ENCODE results near the gene DHH.

DHH gene

DNA sequence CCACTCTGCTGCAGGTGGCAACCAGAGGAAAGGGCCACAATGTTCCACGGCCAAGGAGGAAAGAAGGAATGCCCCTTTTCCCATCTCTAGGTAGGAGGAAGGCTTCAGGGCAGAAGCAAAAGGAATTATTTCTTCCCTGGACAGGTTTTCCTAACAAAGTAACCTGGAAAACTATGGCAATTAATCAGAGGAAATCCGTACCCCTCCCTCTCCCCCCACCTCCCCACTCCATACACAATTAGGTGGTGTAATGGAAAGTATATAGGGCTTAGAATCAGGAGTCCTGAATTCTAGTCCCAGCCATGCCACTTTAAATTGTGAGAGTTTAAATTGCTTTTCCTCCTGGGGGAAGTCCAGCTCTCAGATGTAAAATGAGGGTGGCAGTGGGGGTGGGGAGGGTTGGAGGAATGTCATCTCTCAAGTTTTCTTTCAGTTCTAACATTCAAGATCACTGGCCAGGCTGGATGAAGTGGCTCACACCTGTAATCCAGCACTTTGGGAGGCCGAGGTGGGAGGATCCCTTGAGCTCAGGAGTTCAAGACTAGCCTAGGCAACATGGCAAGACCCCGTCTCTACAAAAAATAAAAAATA, 1.7 kb downstream of the DHH start:
- DNase-seq: no peak
- H3K4me3 ChIP-seq (ENCODE audit: insufficient read depth, low read depth, low read length, poor library complexity, severe bottlenecking): no peak overlapping the region
- peaks cover 12% of the 10 kb centered on the region for H3K36me3 ChIP-seq (ENCODE audit: control insufficient read depth, insufficient read depth, low read length)
- no peaks in the 10 kb centered on the region for H3K9me3 ChIP-seq (ENCODE audit: control insufficient read depth, low read length)
- H3K27me3 ChIP-seq (replicated peaks; ENCODE audit: control insufficient read depth, insufficient read depth, low read length, poor library complexity, severe bottlenecking): peaks cover 59% of the 10 kb centered on the region
- no peak overlapping the region for H3K27ac ChIP-seq (ENCODE audit: insufficient read depth, low read length, poor library complexity, severe bottlenecking)
- H3K4me1 ChIP-seq (ENCODE audit: control insufficient read depth, insufficient read depth, low read length, poor library complexity, severe bottlenecking): peaks cover 47% of the 10 kb centered on the region

DNA sequence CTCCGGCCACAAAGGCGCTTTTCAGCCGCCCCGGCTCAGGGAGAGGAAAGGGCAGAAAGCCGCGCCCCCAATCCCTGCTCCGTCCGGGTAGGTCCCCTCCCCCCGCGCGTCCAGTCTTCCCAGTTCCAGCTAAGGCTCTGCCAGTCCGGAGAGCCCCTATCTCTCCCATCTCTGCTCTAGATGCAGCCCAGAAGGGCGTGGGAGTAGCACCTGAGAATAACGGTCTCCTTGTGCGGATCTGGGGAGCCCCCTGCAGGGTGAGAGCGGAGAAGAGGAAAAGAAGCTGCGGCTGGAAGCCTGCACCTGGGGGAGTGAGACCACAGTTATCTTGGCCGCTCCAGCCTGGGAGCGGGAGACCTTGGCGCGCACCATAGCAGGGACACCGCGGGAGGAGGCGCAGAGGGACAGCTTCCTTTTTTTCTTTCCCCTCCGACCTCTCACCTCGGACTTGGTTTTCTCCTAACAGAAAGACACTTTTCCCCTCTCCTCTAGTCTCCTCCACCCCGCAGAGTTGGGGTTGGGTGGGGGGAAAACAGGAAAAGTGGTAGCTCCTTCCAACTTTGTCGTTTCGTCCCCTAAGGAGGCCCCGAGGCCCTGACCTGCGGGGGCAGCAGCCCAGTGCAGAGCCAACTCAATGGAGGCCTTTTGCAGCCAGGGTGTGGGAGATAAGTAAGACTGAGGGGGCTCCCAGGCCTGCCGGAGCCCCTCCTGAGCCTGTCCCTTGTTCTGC, 2.4 kb downstream of the DHH start:
- Histone ChIP-seq H3K4me3 (ENCODE audit: insufficient read depth, low read depth, low read length, poor library complexity, severe bottlenecking) (peak overlapping the region; percentile 17), H3K4me1 (ENCODE audit: control insufficient read depth, insufficient read depth, low read length, poor library complexity, severe bottlenecking) (peaks cover 51% of the 10 kb centered on the region), H3K27ac (ENCODE audit: insufficient read depth, low read length, poor library complexity, severe bottlenecking) (no peak overlapping the region), H3K36me3 (ENCODE audit: control insufficient read depth, insufficient read depth, low read length) (peaks cover 5% of the 10 kb centered on the region), H3K9me3 (ENCODE audit: control insufficient read depth, low read length) (no peaks in the 10 kb centered on the region), H3K27me3 (replicated peaks; ENCODE audit: control insufficient read depth, insufficient read depth, low read length, poor library complexity, severe bottlenecking) (peaks cover 59% of the 10 kb centered on the region)
- DNase-seq: peak in 2 of 3 donors; percentile 20 to 32

DNA sequence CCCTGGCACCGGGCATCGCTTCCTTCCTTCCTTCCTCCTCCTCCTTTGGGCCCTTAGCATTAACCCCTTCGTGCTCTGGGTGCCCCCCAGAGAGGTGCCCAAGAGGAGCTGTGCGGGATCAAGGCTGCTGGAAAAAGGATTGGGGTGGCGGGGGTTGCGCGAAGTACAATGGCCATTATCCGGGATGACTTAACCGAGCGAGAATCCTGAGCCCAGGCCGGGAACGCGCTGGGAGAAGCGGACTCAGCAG, 2.8 kb downstream of the DHH start:
- Histone ChIP-seq H3K27me3 (replicated peaks; ENCODE audit: control insufficient read depth, insufficient read depth, low read length, poor library complexity, severe bottlenecking) (peaks cover 59% of the 10 kb centered on the region), H3K4me1 (ENCODE audit: control insufficient read depth, insufficient read depth, low read length, poor library complexity, severe bottlenecking) (peaks cover 51% of the 10 kb centered on the region), H3K27ac (ENCODE audit: insufficient read depth, low read length, poor library complexity, severe bottlenecking) (no peak overlapping the region), H3K9me3 (ENCODE audit: control insufficient read depth, low read length) (no peaks in the 10 kb centered on the region), H3K4me3 (ENCODE audit: insufficient read depth, low read depth, low read length, poor library complexity, severe bottlenecking) (no peak overlapping the region), H3K36me3 (ENCODE audit: control insufficient read depth, insufficient read depth, low read length) (peaks cover under 1% of the 10 kb centered on the region)
- no peak for DNase-seq

DNA sequence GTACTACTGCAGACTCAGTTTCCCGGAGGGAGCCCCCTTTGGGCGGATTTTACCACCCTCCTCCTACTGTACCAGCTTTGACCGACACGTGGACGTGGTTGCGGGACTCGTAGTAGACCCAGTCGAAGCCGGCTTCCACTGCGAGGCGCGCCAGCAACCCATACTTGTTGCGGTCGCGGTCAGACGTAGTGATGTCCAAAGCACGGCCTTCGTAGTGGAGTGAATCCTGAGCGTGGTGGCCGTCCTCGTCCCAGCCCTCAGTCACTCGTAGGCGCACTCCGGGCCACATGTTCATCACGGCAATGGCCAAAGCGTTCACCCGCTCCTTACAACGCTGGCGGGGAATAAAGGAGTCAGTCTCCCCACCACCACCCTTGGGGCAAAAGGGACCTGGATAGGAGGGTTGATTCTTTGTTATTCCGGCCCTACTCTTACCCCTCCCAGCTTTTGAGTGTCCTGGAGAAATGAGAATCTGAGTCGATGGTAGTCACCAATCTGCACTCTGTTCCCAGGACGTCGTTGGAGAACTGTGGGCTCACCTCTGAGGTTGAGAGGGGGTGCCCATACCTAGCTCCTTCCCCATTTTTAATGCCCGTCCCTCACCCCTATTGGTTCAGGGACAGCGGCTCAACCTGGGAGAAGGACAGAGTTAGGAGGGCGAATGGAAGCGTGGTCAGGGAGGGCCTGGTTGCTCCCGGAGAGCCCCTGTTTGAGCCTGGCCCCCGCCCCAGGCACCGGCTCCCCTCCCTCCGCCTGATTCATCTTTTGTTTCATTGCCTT, 3.4 kb downstream of the DHH start:
- no peak for DNase-seq
- no peaks in the 10 kb centered on the region for H3K36me3 ChIP-seq (ENCODE audit: control insufficient read depth, insufficient read depth, low read length)
- no peak overlapping the region for H3K4me3 ChIP-seq (ENCODE audit: insufficient read depth, low read depth, low read length, poor library complexity, severe bottlenecking)
- H3K27me3 ChIP-seq (replicated peaks; ENCODE audit: control insufficient read depth, insufficient read depth, low read length, poor library complexity, severe bottlenecking): peaks cover 59% of the 10 kb centered on the region
- no peaks in the 10 kb centered on the region for H3K9me3 ChIP-seq (ENCODE audit: control insufficient read depth, low read length)
- no peak overlapping the region for H3K27ac ChIP-seq (ENCODE audit: insufficient read depth, low read length, poor library complexity, severe bottlenecking)
- peaks cover 51% of the 10 kb centered on the region for H3K4me1 ChIP-seq (ENCODE audit: control insufficient read depth, insufficient read depth, low read length, poor library complexity, severe bottlenecking)

DNA sequence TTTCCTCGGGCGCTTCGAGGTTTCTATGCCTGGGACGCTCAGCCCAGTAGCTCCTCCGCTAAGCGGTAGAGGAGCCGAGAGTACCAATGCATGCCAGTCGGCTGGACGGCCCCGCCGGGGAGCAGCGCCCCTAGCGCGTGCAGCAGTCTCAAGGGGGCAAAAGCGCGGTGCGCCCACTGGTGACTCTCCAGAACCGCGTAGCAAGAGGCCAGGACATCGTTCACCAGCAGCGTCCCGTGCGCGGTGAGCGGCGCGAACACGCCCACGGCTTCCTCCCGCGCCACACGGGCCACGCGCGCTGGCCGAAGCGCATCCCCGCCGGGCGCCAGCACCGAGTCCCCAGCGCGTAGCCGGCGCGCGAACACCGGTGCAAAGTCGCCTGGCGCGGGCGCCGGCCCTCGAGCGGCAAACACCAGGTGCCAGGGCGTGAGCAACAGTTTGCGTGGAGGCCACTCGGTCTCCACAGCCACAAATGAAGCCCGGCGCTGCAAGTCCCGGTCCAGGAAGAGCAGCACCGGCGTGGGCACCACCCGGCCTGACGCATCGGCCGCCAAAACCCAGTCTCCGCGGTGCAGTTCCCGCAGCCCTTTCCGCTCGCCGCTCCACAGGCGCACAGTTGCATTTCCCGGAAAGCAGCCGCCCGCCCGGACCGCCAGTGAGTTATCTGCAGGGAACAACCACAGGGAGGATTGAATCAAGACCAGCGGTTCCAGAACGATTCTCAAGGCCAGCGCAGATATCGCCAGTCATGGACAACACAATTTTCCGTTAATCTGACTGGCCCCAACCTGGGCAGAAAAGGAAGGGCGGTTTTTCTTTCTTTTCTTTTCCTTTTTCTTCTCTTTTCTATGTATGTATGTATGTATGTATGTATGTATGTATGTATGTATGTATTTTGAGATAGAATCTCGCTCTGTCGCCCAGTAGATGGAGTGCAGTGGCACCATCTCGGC, 4.5 kb downstream of the DHH start:
- H3K9me3 ChIP-seq (ENCODE audit: control insufficient read depth, low read length): no peaks in the 10 kb centered on the region
- no peak overlapping the region for H3K27ac ChIP-seq (ENCODE audit: insufficient read depth, low read length, poor library complexity, severe bottlenecking)
- no peaks in the 10 kb centered on the region for H3K36me3 ChIP-seq (ENCODE audit: control insufficient read depth, insufficient read depth, low read length)
- H3K4me1 ChIP-seq (ENCODE audit: control insufficient read depth, insufficient read depth, low read length, poor library complexity, severe bottlenecking): peaks cover 51% of the 10 kb centered on the region
- peaks cover 58% of the 10 kb centered on the region for H3K27me3 ChIP-seq (replicated peaks; ENCODE audit: control insufficient read depth, insufficient read depth, low read length, poor library complexity, severe bottlenecking)
- no peak for DNase-seq
- peak overlapping the region; percentile 48 for H3K4me3 ChIP-seq (ENCODE audit: insufficient read depth, low read depth, low read length, poor library complexity, severe bottlenecking)

DNA sequence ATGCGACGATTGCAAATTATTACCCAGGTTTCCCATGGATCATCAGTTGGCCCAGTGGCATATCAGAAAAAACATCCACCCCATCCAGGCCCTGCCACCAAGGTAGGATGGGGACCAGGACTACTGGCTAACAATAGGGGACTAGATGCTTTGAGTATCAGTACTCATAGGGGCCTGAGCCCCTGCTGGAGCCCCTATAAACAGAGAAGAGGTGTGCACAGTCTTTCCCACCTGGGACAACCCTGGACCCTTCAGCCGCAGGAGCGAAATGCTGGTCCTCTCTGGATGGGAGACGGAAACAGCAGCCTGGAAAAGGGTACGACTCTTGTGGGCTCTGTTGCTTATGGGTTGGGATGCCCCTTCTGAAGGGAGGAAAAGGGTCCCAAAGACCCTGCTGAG, 5.7 kb downstream of the DHH start:
- no peak overlapping the region for H3K4me3 ChIP-seq (ENCODE audit: insufficient read depth, low read depth, low read length, poor library complexity, severe bottlenecking)
- DNase-seq: no peak
- H3K36me3 ChIP-seq (ENCODE audit: control insufficient read depth, insufficient read depth, low read length): no peaks in the 10 kb centered on the region
- H3K27me3 ChIP-seq (replicated peaks; ENCODE audit: control insufficient read depth, insufficient read depth, low read length, poor library complexity, severe bottlenecking): peaks cover 47% of the 10 kb centered on the region
- no peaks in the 10 kb centered on the region for H3K9me3 ChIP-seq (ENCODE audit: control insufficient read depth, low read length)
- peaks cover 41% of the 10 kb centered on the region for H3K4me1 ChIP-seq (ENCODE audit: control insufficient read depth, insufficient read depth, low read length, poor library complexity, severe bottlenecking)
- no peak overlapping the region for H3K27ac ChIP-seq (ENCODE audit: insufficient read depth, low read length, poor library complexity, severe bottlenecking)

DNA sequence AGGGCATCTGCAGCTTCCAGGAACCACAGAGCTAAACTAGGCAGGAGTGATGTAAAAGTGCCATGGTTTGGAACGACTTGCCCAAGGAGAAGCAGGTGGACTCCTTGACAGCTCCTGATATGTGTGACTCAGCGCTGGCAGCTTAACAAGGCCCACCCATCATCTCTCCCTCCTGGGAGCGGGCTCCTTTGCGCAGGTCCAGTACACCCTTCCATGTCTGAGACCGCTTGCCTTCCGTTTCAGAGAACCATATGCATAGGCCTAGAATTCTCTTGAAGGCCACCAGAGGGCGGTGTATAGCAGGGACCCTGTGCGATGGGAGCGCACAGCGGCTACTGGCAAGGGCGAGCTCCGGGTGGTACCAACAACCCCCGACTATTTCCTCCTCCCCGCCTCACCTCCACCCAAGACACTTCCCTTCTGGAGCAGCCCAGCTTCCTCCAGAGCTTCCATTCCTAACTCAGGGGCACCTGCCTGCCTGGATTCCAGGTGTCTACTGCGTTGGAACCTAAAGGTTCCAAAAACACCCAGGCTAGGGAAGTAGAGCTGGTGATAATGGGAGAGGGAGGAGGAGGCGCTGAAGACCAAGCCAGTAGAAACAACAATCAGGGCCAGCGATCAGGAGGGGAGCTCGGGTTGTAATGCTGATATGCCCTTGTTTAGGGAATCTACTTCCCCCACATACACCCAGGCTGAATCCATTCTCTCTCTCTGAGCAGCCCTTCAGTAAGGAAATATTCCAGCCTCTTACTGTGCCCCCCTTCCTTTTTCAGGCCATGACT, 6.3 kb downstream of the DHH start:
- H3K4me1 ChIP-seq (ENCODE audit: control insufficient read depth, insufficient read depth, low read length, poor library complexity, severe bottlenecking): peaks cover 36% of the 10 kb centered on the region
- no peaks in the 10 kb centered on the region for H3K36me3 ChIP-seq (ENCODE audit: control insufficient read depth, insufficient read depth, low read length)
- no peaks in the 10 kb centered on the region for H3K9me3 ChIP-seq (ENCODE audit: control insufficient read depth, low read length)
- H3K27me3 ChIP-seq (replicated peaks; ENCODE audit: control insufficient read depth, insufficient read depth, low read length, poor library complexity, severe bottlenecking): peaks cover 41% of the 10 kb centered on the region
- peak in 2 of 3 donors; percentile 44 to 58 for DNase-seq
- no peak overlapping the region for H3K4me3 ChIP-seq (ENCODE audit: insufficient read depth, low read depth, low read length, poor library complexity, severe bottlenecking)
- no peak overlapping the region for H3K27ac ChIP-seq (ENCODE audit: insufficient read depth, low read length, poor library complexity, severe bottlenecking)

DNA sequence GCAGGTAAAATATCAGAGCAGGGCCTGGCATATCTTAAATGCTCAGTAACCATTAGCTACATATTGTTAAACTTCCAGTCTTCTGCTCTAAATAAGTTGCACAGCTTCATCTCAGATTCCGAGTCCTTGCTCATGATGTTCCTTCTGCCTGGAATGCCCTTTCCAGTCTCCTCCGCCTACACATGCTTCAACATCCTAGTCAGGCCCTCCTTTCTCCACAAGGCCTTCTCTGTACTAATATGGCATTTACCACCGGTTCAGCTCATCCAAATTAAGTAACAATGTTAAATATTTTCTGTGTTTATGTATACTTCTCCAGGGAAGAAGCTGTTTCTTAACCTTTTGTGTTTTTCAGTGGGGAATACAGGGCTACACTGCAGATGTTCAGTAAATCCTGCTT, 8.5 kb downstream of the DHH start:
- Histone ChIP-seq H3K4me3 (ENCODE audit: insufficient read depth, low read depth, low read length, poor library complexity, severe bottlenecking) (no peak overlapping the region), H3K9me3 (ENCODE audit: control insufficient read depth, low read length) (no peaks in the 10 kb centered on the region), H3K27me3 (replicated peaks; ENCODE audit: control insufficient read depth, insufficient read depth, low read length, poor library complexity, severe bottlenecking) (peaks cover 20% of the 10 kb centered on the region), H3K27ac (ENCODE audit: insufficient read depth, low read length, poor library complexity, severe bottlenecking) (no peak overlapping the region), H3K4me1 (ENCODE audit: control insufficient read depth, insufficient read depth, low read length, poor library complexity, severe bottlenecking) (peaks cover 28% of the 10 kb centered on the region), H3K36me3 (ENCODE audit: control insufficient read depth, insufficient read depth, low read length) (no peaks in the 10 kb centered on the region)
- DNase-seq: no peak

DNA sequence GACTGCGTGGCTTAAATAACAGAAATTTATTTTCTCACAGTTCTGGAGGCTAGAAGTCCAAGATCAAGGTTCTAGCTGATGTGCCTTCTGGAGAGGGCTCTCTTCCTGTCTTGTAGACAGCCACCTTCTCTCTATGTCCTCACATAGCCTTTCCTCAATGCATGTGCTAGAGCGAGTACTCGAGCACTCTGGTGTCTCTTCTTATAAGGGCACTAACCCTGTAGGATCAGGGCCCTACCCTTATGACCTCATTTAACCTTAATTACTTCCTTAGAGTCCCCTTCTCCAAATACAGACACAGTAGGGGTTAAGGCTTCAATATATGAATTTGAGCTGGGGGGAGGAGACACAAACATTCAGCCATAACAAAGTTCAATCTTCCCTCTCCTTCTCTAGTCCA, 10.2 kb downstream of the DHH start:
- H3K27me3 ChIP-seq (replicated peaks; ENCODE audit: control insufficient read depth, insufficient read depth, low read length, poor library complexity, severe bottlenecking): peaks cover 4% of the 10 kb centered on the region
- H3K4me3 ChIP-seq (ENCODE audit: insufficient read depth, low read depth, low read length, poor library complexity, severe bottlenecking): no peak overlapping the region
- no peaks in the 10 kb centered on the region for H3K36me3 ChIP-seq (ENCODE audit: control insufficient read depth, insufficient read depth, low read length)
- DNase-seq: no peak
- H3K27ac ChIP-seq (ENCODE audit: insufficient read depth, low read length, poor library complexity, severe bottlenecking): no peak overlapping the region
- H3K9me3 ChIP-seq (ENCODE audit: control insufficient read depth, low read length): no peaks in the 10 kb centered on the region
- H3K4me1 ChIP-seq (ENCODE audit: control insufficient read depth, insufficient read depth, low read length, poor library complexity, severe bottlenecking): peaks cover 18% of the 10 kb centered on the region
